Measurements from ENCODE around the gene FSIP1.

FSIP1 gene

GRCh38 chr15:39579487-39580116 is 203.0 kb downstream of the FSIP1 start:
- DNase-seq, result peak; percentile 38 to 56

- DNase-seq, result no peak
These were observed 203.7 kb downstream of the FSIP1 start for GRCh38 chr15:39578851-39579486.

- DNase-seq, result no peak
These were observed 207.5 kb downstream of the FSIP1 start for GRCh38 chr15:39575180-39575579.

GRCh38 chr15:39574427-39574826 is 208.2 kb downstream of the FSIP1 start:
- DNase-seq, result no peak

- no peak for DNase-seq
These were observed 208.8 kb downstream of the FSIP1 start for GRCh38 chr15:39573844-39574243.

GRCh38 chr15:39573287-39573686 is 209.4 kb downstream of the FSIP1 start:
- no peak for DNase-seq

GRCh38 chr15:39565851-39566250 is 216.8 kb downstream of the FSIP1 start:
- DNase-seq, result no peak

GRCh38 chr15:39564972-39565665 is 217.5 kb downstream of the FSIP1 start:
- no peak for DNase-seq

GRCh38 chr15:39558421-39558820 is 224.2 kb downstream of the FSIP1 start:
- no peak for DNase-seq

GRCh38 chr15:39556461-39556860 is 226.2 kb downstream of the FSIP1 start:
- DNase-seq, result peak; percentile 13 to 64

- DNase-seq, result peak in 1 of 2 experiments; percentile 44
These were observed 226.8 kb downstream of the FSIP1 start for GRCh38 chr15:39555885-39556284.

GRCh38 chr15:39554746-39555387 is 227.8 kb downstream of the FSIP1 start:
- no peak for DNase-seq

GRCh38 chr15:39553947-39554693 is 228.5 kb downstream of the FSIP1 start:
- DNase-seq, result no peak

- no peak for DNase-seq
These were observed 230.1 kb downstream of the FSIP1 start for GRCh38 chr15:39552556-39552955.

GRCh38 chr15:39551476-39551875 is 231.2 kb downstream of the FSIP1 start:
- DNase-seq, result no peak

Measured in SHP77 (cell line).